Endothelial cell of umbilical vein (primary cell): ENCODE measurements around the gene PRDM2.

Experiments
- EZH2 ChIP-seq: IDR thresholded peaks from 2 replicates; pipeline ENCODE4 v1.6.1; 2012; ENCODE audit warnings: borderline replicate concordance, low read depth, mild to moderate bottlenecking, moderate library complexity, low read length, inconsistent platforms; ENCODE audit not compliant: severe bottlenecking
- POLR2AphosphoS5 ChIP-seq: IDR thresholded peaks from 2 replicates; pipeline ENCODE4 v1.6.1; 2012; ENCODE audit warnings: low read depth, mild to moderate bottlenecking, control low read depth, low read length, moderate library complexity; ENCODE audit not compliant: insufficient read depth
- TF ChIP-seq, protein P1 (sequence below), 2 donors: IDR thresholded peaks; 1 replicate in 1 of 2; 2 replicates in 1 of 2; pipeline ENCODE4 v1.5.1; 2011; ENCODE audit warnings: low read length in 2 of 2, mild to moderate bottlenecking in 2 of 2, moderate library complexity in 2 of 2, control low read depth in 1 of 2, inconsistent platforms in 1 of 2, low read depth in 1 of 2; ENCODE audit not compliant: insufficient read depth in 1 of 2; ENCODE audit errors: extremely low read depth in 1 of 2

DNA sequence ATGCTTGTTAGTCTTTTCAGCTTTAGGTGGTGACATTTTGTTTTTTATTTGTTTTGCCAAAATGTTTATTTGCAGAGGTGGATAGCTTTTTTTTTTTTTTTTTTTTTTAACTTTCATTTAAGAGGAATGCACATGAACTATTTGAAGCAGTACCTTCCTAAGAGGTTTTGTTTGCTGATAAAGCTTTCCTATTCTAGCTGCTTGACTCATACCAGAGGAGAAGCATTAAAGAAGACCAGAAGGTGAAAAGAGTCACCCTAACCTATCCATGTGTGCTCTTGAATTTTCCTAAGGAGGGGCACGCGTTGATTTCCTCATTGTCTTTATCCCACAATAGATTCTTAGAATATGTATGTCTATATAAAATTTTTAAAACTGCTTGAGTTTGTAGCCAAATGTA, 57.7 kb downstream of the PRDM2 start:
- no peak for TF ChIP-seq EZH2
- TF ChIP-seq, protein P1, sequence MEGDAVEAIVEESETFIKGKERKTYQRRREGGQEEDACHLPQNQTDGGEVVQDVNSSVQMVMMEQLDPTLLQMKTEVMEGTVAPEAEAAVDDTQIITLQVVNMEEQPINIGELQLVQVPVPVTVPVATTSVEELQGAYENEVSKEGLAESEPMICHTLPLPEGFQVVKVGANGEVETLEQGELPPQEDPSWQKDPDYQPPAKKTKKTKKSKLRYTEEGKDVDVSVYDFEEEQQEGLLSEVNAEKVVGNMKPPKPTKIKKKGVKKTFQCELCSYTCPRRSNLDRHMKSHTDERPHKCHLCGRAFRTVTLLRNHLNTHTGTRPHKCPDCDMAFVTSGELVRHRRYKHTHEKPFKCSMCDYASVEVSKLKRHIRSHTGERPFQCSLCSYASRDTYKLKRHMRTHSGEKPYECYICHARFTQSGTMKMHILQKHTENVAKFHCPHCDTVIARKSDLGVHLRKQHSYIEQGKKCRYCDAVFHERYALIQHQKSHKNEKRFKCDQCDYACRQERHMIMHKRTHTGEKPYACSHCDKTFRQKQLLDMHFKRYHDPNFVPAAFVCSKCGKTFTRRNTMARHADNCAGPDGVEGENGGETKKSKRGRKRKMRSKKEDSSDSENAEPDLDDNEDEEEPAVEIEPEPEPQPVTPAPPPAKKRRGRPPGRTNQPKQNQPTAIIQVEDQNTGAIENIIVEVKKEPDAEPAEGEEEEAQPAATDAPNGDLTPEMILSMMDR (IDR thresholded peaks at IDR 0.05; ENCODE audit: extremely low read depth in 1 of 2, insufficient read depth in 1 of 2, low read depth in 1 of 2, low read length in 2 of 2) = no peak
- no peak for TF ChIP-seq POLR2AphosphoS5
